HuH-7 (cell line): ENCODE results near the gene ZBTB33.

Experiments used
- DNase-seq: peaks from one replicate; pipeline ENCODE4 v3.0.0; 2011; ENCODE audit warnings: low spot score

Gene ZBTB33

GRCh38 chrX:120264341-120264740 is 13.7 kb downstream of the ZBTB33 start:
- no peak for DNase-seq

GRCh38 chrX:120269373-120270035 is 18.9 kb downstream of the ZBTB33 start:
- no peak for DNase-seq

- no peak for DNase-seq
These were observed 20.0 kb downstream of the ZBTB33 start for GRCh38 chrX:120270567-120270966.

GRCh38 chrX:120271218-120271617 is 20.6 kb downstream of the ZBTB33 start:
- DNase-seq = no peak

- DNase-seq = no peak
These were observed 23.5 kb downstream of the ZBTB33 start for GRCh38 chrX:120274145-120274544.

- DNase-seq = no peak
These were observed 24.3 kb downstream of the ZBTB33 start for GRCh38 chrX:120274958-120275357.

- no peak for DNase-seq
These were observed 30.5 kb downstream of the ZBTB33 start for GRCh38 chrX:120281021-120281624.

GRCh38 chrX:120281761-120282160 is 31.1 kb downstream of the ZBTB33 start:
- DNase-seq = no peak

- DNase-seq = no peak
These were observed 32.1 kb downstream of the ZBTB33 start for GRCh38 chrX:120282697-120283096.

GRCh38 chrX:120286733-120287512 is 36.3 kb downstream of the ZBTB33 start:
- DNase-seq = no peak

GRCh38 chrX:120287513-120288112 is 37.0 kb downstream of the ZBTB33 start:
- DNase-seq = no peak

GRCh38 chrX:120290107-120290506 is 39.5 kb downstream of the ZBTB33 start:
- DNase-seq = no peak

- DNase-seq = no peak
These were observed 40.6 kb downstream of the ZBTB33 start for GRCh38 chrX:120291211-120291610.

- no peak for DNase-seq
These were observed 42.4 kb downstream of the ZBTB33 start for GRCh38 chrX:120293015-120293414.

- no peak for DNase-seq
These were observed 44.0 kb downstream of the ZBTB33 start for GRCh38 chrX:120294651-120295050.

- DNase-seq = no peak
These were observed 47.3 kb downstream of the ZBTB33 start for GRCh38 chrX:120297923-120298322.

- no peak for DNase-seq
These were observed 49.3 kb downstream of the ZBTB33 start for GRCh38 chrX:120299928-120300327.

GRCh38 chrX:120301497-120301896 is 50.9 kb downstream of the ZBTB33 start:
- no peak for DNase-seq

- DNase-seq = no peak
These were observed 51.3 kb downstream of the ZBTB33 start for GRCh38 chrX:120301960-120302359.

GRCh38 chrX:120302434-120302833 is 51.8 kb downstream of the ZBTB33 start:
- no peak for DNase-seq

GRCh38 chrX:120304256-120304655 is 53.6 kb downstream of the ZBTB33 start:
- no peak for DNase-seq

GRCh38 chrX:120305531-120306141 is 55.0 kb downstream of the ZBTB33 start:
- no peak for DNase-seq
